Activated CD4-positive, alpha-beta T cell treated with anti-CD3 and anti-CD28 coated beads, Interleukin-2, amount 10 ng/mL, durations not matched to agents 7 days and 5 days (primary cell): ENCODE results near the gene BIRC3. TPM values are rescaled to one million over a fixed set of nuclear protein-coding genes. Genes with fewer than 3 reads are reported as not detected.
A peak's percentile ranks its signal among the peaks of the same experiment; 100 is the strongest.
"Not testable (repeated sequence)": the region's sequence is repeated elsewhere in the genome, so short reads cannot be mapped to it uniquely, and the experiment has no call there.

Experiments
- CTCF ChIA-PET: fragments of 350-600 bp; sonication (Branson Sonifier 250); formaldehyde crosslinking; loops from one replicate; lab custom pipeline; 2021; ENCODE audit warnings: antibody characterized with exemption; lab: Charles Lee
- POLR2A ChIA-PET: fragments of 350-600 bp; sonication (Branson Sonifier 250); formaldehyde crosslinking; loops from one replicate; lab custom pipeline; 2021; ENCODE audit warnings: antibody characterized with exemption; lab: Charles Lee
- DNase-seq: peaks from one replicate; pipeline ENCODE4 v3.0.0-alpha.2; 2020
- H3K27ac Mint-ChIP-seq: one replicate; pipeline ENCODE4 v1.8.0; 2021; ENCODE audit warnings: mild to moderate bottlenecking, moderate library complexity, mixed read lengths
- H3K27me3 Mint-ChIP-seq: one replicate; pipeline ENCODE4 v1.8.0; 2021; ENCODE audit warnings: mixed read lengths
- H3K36me3 Mint-ChIP-seq: one replicate; pipeline ENCODE4 v1.8.0; 2021; ENCODE audit warnings: low read depth, mixed read lengths
- H3K4me1 Mint-ChIP-seq: one replicate; pipeline ENCODE4 v1.8.0; 2021; ENCODE audit warnings: mixed read lengths
- H3K4me3 Mint-ChIP-seq: one replicate; pipeline ENCODE4 v1.8.0; 2021; ENCODE audit warnings: mild to moderate bottlenecking, moderate library complexity, mixed read lengths
- H3K9me3 Mint-ChIP-seq: one replicate; pipeline ENCODE4 v1.8.0; 2021; ENCODE audit warnings: mixed read lengths
- total RNA-seq, 2 experiments: library from RNA; stranded (reverse); gene quantifications; one replicate each; pipeline ENCODE4 v1.2.3, GENCODE V29; 2021

BIRC3 gene
- total RNA-seq, 2 experiments from 2014 or later: 33.1 to 39.6 TPM

DNA sequence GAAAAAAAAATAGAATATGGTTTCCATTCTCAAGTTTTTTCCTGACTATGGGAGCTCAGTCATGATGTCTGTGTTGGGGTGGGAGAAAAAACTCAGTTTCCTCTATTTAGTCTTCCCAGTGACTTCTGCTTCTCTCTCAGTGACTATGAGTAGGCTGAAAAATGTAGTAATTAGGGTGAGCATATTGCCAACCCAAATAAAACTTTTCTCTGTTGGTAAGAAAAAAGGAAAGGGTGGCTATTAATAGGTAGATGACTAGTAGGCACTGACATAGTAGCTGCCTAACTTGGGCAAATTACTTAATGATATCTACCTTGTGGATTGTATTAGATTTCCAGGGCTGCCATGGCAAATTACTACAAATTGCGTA is 34.2 kb upstream of the BIRC3 start:
- Mint-ChIP-seq H3K9me3 (no peaks in the 10 kb centered on the region), H3K27me3 (no peaks in the 10 kb centered on the region), H3K4me3 (no peak overlapping the region), H3K4me1 (peaks cover 18% of the 10 kb centered on the region), H3K27ac (no peak overlapping the region), H3K36me3 (no peaks in the 10 kb centered on the region)
- no peak for DNase-seq
- ChIA-PET POLR2A (no interaction called here), CTCF (interaction anchor here (0.9 to 1.5 kb wide), 4 partner anchors 8 to 59 kb away, joined by 3 to 7 read pairs (median 4); no protein-coding TSS in a partner anchor)

DNA sequence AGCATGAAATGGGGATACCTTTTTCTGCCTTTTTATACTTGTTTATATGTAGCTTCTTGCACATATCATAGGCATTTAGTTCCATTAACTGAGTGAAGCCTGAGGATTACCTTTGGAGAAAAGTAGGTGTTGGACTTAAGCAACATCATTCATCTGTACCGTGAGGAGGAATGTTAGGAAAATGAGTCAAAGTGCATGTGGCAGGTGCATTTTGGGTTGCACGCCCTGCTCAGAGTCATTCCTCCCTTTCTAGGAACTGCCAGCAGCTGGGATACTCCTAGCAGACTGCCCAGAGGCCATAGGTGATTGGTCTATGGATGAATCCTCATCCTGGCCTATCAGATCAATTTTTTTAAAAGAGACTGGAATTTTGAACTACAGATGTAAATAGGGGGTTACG is 33.3 kb upstream of the BIRC3 start:
- POLR2A ChIA-PET: no interaction called here
- H3K4me1 Mint-ChIP-seq: peaks cover 25% of the 10 kb centered on the region

DNA sequence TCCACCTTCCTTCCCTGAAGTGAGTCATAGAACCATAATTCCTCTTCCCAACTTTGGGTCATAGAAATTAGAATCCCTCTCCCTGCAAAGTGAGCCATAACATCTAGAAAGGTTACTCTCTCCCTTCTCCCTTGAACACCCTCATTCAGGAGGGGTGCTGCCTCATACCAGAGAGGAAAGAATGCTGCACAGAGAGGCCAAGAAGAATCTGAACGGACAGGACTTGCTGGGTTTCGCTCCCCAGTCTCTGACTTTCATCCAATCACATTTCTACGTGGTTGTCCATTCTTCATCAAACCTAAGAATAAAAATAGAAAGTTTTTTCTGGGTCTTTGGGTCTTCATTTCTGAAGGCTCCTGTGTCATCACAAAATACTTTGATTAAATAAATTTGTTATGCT is 31.0 kb upstream of the BIRC3 start:
- Mint-ChIP-seq H3K27me3 (no peaks in the 10 kb centered on the region), H3K27ac (no peak overlapping the region), H3K4me3 (no peak overlapping the region), H3K9me3 (no peaks in the 10 kb centered on the region), H3K4me1 (peaks cover 23% of the 10 kb centered on the region), H3K36me3 (no peaks in the 10 kb centered on the region)
- no peak for DNase-seq
- CTCF ChIA-PET: no interaction called here
- POLR2A ChIA-PET: no interaction called here

More for the DNA sequence above, 33.3 kb upstream of the BIRC3 start:
- Mint-ChIP-seq H3K27me3 (no peaks in the 10 kb centered on the region), H3K27ac (no peak overlapping the region), H3K4me3 (no peak overlapping the region), H3K36me3 (no peaks in the 10 kb centered on the region), H3K9me3 (no peaks in the 10 kb centered on the region)
- no peak for DNase-seq
- CTCF ChIA-PET: interaction anchor here (0.8 to 1.9 kb wide), 2 partner anchors 15 to 58 kb away, joined by 3 to 5 read pairs; no protein-coding TSS in a partner anchor

DNA sequence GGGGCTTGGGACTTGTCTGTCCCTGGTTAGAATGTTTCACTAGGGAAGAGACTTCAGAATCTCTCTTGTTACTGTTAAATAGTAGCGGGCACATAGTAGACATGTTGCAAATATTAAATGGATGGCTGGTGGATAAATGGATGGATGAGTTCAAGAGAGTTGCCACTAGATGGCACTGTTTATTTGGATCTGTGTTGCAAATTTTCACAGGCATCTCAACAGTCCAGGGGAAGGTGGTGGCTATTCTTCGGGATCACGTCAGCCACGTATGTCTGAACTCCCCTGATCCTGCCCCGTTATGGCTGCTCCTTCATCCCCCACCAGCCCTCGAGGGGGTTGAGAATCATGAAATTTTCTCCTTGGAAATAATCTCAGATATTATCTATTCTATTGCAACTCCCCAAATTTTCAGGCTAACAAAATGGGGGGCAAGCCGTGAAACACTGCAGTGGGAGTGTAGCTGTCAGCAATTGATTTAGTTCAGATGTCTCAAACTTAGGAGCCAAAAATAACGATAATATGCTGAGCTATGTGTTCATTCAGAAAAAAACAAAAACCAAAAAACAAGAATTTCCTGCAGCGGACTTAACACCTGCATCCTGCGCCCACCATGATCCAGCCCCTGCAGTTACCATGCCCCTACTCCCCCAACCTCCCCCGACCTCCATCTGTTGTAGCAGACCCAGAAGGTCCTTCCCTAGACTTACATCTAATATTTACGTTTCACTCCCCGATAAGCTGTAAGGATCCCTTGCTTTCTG is 29.1 kb upstream of the BIRC3 start:
- DNase-seq: peak; percentile 59
- Mint-ChIP-seq H3K27me3 (no peaks in the 10 kb centered on the region), H3K9me3 (no peaks in the 10 kb centered on the region), H3K36me3 (no peaks in the 10 kb centered on the region), H3K4me3 (peak overlapping the region; percentile 0), H3K27ac (peak overlapping the region; percentile 51), H3K4me1 (peaks cover 23% of the 10 kb centered on the region)
- CTCF ChIA-PET: interaction anchor here (0.6 to 1.9 kb wide), 15 partner anchors 9 to 378 kb away, joined by 3 to 7 read pairs (median 3); no protein-coding TSS in a partner anchor
- POLR2A ChIA-PET: no interaction called here

DNA sequence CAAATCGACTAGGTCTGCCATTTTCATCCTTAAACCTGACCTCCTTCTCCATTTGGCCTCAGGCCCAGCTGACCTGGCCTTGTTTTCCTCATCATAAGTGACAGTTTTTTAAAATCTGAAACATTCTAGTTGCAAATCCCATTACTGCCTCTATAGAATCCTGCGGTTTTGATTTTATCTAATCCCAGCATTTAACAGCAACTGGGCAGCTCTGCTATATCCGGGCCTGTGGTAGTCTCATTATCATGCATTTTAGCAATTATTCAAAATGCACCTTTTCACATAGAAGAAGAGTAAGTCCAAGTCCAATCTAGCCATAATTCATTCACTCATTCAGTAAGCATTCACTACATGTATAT is 28.6 kb upstream of the BIRC3 start:
- Mint-ChIP-seq H3K27me3 (no peaks in the 10 kb centered on the region), H3K4me1 (peaks cover 24% of the 10 kb centered on the region), H3K27ac (peak overlapping the region; percentile 51), H3K36me3 (no peaks in the 10 kb centered on the region), H3K4me3 (no peak overlapping the region), H3K9me3 (no peaks in the 10 kb centered on the region)
- no peak for DNase-seq
- POLR2A ChIA-PET: no interaction called here
- CTCF ChIA-PET: interaction anchor here (0.7 to 1.9 kb wide), 11 partner anchors 9 to 378 kb away, joined by 3 to 7 read pairs (median 4); no protein-coding TSS in a partner anchor

DNA sequence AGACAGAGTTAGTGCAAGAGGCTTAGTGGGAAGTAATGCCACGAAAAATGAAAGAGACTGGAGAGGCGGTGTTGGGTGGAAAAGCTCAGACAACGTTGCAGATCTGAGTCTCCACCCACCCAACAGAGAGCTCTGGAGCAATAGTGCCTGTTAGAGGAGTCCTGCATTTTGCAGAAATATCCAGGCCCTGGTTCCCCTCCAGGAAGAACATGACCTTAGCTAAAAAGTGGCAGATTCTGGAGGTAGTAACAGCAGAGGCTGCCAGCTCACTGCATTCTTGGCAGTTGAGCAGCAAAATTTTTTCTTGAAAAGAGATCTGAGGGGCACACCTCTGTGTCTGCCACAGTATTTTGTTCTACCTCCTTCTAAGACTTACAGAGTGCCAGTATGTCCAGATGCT is 27.7 kb upstream of the BIRC3 start:
- POLR2A ChIA-PET: no interaction called here
- CTCF ChIA-PET: interaction anchor here (1.4 to 3.2 kb wide), 6 partner anchors 18 to 322 kb away, joined by 3 to 14 read pairs (median 6); partner anchors contain the start of gene BIRC3
- H3K4me3 Mint-ChIP-seq: no peak overlapping the region
- H3K36me3 Mint-ChIP-seq: no peaks in the 10 kb centered on the region
- no peak overlapping the region for H3K27ac Mint-ChIP-seq
- H3K9me3 Mint-ChIP-seq: no peaks in the 10 kb centered on the region
- DNase-seq: no peak
- peaks cover 29% of the 10 kb centered on the region for H3K4me1 Mint-ChIP-seq
- no peaks in the 10 kb centered on the region for H3K27me3 Mint-ChIP-seq

DNA sequence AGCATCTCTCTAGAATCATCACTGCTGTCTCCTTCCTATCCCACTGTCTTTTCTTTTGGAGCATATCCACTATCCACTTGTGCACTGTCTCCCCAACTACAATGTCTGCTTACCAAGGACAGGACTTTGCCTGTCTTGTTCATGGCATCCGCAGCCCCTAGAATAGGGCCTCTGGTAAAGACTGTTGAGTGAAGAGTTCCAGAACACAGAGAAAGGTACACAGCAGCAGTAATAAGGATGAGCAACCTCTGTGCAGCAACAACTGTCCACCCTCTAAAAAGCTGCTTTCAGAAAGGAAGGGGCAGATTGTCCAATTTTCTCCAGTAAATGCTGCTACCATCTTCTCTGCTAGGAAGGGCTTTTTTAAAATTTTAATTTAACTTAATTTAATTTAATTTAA is 25.5 kb upstream of the BIRC3 start:
- ChIA-PET POLR2A (no interaction called here), CTCF (interaction anchor here (0.8 to 3.2 kb wide), 6 partner anchors 9 to 99 kb away, joined by 3 to 14 read pairs (median 3); partner anchors contain the start of gene BIRC3)
- Mint-ChIP-seq H3K27me3 (no peaks in the 10 kb centered on the region), H3K36me3 (no peaks in the 10 kb centered on the region), H3K4me3 (no peak overlapping the region), H3K9me3 (no peaks in the 10 kb centered on the region), H3K4me1 (peaks cover 39% of the 10 kb centered on the region), H3K27ac (no peak overlapping the region)
- DNase-seq: no peak

DNA sequence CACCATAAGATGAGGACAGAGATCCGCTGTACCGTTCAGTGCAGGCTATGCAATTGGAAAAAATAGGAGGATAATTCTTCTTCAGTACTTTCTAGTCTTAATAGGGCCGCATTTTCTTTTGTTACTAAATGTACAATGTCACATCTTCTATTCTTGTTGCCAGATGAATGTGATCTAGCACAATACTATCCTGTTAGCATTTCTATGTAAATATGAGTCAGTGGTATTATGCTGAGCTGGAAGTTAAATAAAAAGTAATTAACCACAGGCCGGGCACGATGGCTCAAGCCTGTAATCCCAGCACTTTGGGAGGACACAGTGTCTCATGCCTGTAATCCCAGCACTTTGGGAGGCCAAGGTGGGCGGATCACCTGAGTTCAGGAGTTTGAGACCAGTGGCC is 24.4 kb upstream of the BIRC3 start:
- Mint-ChIP-seq H3K4me1 (peaks cover 33% of the 10 kb centered on the region), H3K9me3 (peaks cover 1% of the 10 kb centered on the region), H3K36me3 (peaks cover 1% of the 10 kb centered on the region), H3K27ac (peak overlapping the region; percentile 11), H3K27me3 (no peaks in the 10 kb centered on the region), H3K4me3 (no peak overlapping the region)
- ChIA-PET POLR2A (no interaction called here), CTCF (interaction anchor here (1.0 to 3.3 kb wide), 10 partner anchors 13 to 195 kb away, joined by 3 to 35 read pairs (median 6); no protein-coding TSS in a partner anchor)
- DNase-seq: no peak

DNA sequence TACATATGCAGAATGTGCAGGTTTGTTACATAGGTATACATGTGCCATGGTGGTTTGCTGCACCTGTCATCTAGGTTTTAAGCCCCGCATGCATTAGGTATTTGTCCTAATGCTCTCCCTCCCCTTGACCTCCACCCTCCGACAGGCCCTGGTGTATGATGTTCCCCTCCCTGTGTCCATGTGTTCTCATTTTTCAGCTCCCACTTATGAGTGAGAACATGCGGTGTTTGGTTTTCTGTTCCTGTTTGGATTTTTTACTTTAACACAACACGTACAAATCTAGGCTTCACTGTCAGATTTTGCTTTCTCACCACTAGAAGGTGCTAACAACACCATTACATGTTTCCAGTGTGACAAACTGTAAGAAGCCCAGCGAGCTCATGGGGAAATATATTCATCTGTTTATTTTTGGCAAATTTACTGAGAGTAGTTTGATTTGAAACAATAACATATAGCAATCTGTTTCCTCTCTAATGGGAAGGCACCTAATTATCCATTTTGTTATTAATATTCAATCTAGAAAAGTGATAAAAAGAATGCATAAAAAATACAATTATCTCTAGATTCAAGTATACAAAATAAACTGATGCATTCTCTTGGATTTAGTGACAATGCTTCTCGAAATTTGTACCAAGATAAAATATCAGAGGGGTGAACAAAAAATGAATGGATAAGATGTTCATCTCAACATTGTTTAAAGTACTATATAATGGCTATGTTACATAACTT is 23.2 kb upstream of the BIRC3 start:
- Mint-ChIP-seq H3K4me1 (peaks cover 24% of the 10 kb centered on the region), H3K27me3 (no peaks in the 10 kb centered on the region), H3K36me3 (peaks cover 7% of the 10 kb centered on the region), H3K4me3 (peak overlapping the region; percentile 71), H3K27ac (peak overlapping the region; percentile 88), H3K9me3 (peaks cover 6% of the 10 kb centered on the region)
- POLR2A ChIA-PET: no interaction called here
- CTCF ChIA-PET: interaction anchor here (0.6 to 3.3 kb wide), 23 partner anchors 8 to 320 kb away, joined by 3 to 35 read pairs (median 5); no protein-coding TSS in a partner anchor
- DNase-seq: peak; percentile 49

DNA sequence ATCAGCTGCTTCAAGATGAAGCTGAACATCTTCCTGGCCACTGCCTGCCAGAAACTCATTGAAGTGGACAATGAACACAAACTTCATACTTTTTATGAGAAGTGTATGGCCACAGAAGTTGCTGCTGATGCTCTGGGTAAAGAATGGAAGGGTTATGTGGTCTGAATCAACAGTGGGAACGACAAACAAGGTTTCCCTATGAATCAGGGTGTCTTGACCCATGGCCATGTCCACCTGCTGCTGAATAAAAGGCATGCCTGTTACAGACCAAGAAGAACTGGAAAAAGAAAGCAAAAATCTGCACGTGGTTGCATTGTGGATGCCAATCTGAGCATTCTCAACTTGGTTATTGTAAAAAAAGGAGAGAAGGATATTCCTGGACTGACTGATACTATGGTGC is 22.2 kb upstream of the BIRC3 start:
- Mint-ChIP-seq H3K9me3 (peaks cover 16% of the 10 kb centered on the region), H3K4me1 (peaks cover 24% of the 10 kb centered on the region), H3K36me3 (peaks cover 15% of the 10 kb centered on the region), H3K27ac (no peak overlapping the region), H3K27me3 (no peaks in the 10 kb centered on the region), H3K4me3 (no peak overlapping the region)
- ChIA-PET CTCF (interaction anchor here (0.6 to 3.3 kb wide), 10 partner anchors 11 to 319 kb away, joined by 3 to 35 read pairs (median 7); no protein-coding TSS in a partner anchor), POLR2A (no interaction called here)
- DNase-seq: no peak

DNA sequence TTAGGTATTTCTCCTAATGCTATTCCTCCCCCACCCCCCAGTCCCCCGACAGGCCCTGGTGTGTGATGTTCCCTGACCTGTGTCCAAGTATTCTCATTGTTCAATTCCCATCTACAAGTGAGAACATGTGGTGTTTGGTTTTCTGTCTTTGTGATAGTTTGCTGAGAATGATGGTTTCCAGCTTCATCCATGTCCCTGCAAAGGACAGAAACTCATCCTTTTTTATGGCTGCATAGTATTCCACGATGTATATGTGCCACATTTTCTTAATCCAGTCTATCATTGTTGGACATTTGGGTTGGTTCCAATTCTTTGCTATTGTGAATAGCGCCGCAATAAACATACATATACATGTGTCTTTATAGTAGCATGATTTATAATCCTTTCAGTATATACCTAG is 20.5 kb upstream of the BIRC3 start:
- CTCF ChIA-PET: not testable (repeated sequence)

DNA sequence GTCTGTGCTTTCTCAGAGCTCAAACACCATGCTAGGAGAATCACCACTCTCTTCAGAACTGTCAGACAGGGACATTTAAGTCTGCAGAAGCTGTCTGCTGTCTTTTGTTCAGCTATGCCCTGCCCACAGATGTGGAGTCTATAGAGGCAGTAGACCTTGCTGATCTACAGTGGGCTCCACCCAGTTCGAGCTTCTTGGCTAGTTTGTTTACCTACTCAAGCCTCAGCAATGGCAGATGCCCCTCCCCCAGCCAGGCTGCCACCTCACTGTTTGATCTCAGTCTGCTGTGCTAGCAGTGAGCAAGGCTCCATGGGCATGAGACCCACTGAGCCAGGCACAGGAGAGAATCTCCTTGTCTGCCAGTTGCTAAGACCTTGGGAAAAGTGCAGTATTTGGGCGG is 16.4 kb upstream of the BIRC3 start:
- Mint-ChIP-seq H3K9me3 (peaks cover 37% of the 10 kb centered on the region), H3K4me1 (peaks cover 53% of the 10 kb centered on the region), H3K36me3 (peaks cover 46% of the 10 kb centered on the region)
- CTCF ChIA-PET: interaction anchor here (0.8 to 2.1 kb wide), 5 partner anchors 10 to 35 kb away, joined by 3 to 11 read pairs (median 4); no protein-coding TSS in a partner anchor
- DNase-seq: peak; percentile 54
- H3K27me3 Mint-ChIP-seq, H3K27ac Mint-ChIP-seq, POLR2A ChIA-PET, H3K4me3 Mint-ChIP-seq: not testable (repeated sequence)

More for the DNA sequence above, 20.5 kb upstream of the BIRC3 start:
- Mint-ChIP-seq H3K36me3 (peaks cover 21% of the 10 kb centered on the region), H3K4me1 (peaks cover 37% of the 10 kb centered on the region), H3K9me3 (peaks cover 21% of the 10 kb centered on the region)
- POLR2A ChIA-PET, H3K27me3 Mint-ChIP-seq, H3K27ac Mint-ChIP-seq, H3K4me3 Mint-ChIP-seq, DNase-seq: not testable (repeated sequence)
